Activated CD8-positive, alpha-beta T cell treated with anti-CD3 and anti-CD28 coated beads for 36 hours (primary cell): ENCODE results near the gene ATG4C. TPM values are rescaled to one million over a fixed set of nuclear protein-coding genes. Genes with fewer than 3 reads are reported as not detected.
"Not testable (repeated sequence)": the region's sequence is repeated elsewhere in the genome, so short reads cannot be mapped to it uniquely, and the experiment has no call there.

Experiments used
- ATAC-seq: fragments of 200-7000 bp; cut with Tn5 transposase; one replicate; pipeline ENCODE4 v1.10.0; 2021; ENCODE audit warnings: mild to moderate bottlenecking, moderate library complexity
- CTCF ChIA-PET: fragments of 350-600 bp; sonication (Branson Sonifier 250); formaldehyde crosslinking; loops from one replicate; lab custom pipeline; 2021; ENCODE audit warnings: antibody characterized with exemption; lab: Charles Lee
- POLR2A ChIA-PET: fragments of 350-600 bp; sonication (Branson Sonifier 250); formaldehyde crosslinking; loops from one replicate; lab custom pipeline; 2021; ENCODE audit warnings: antibody characterized with exemption; lab: Charles Lee
- DNase-seq: peaks from one replicate; pipeline ENCODE4 v3.0.0-alpha.2; 2020
- H3K27ac Mint-ChIP-seq: one replicate; pipeline ENCODE4 v1.8.0; 2021; ENCODE audit warnings: mild to moderate bottlenecking, mixed read lengths
- H3K27me3 Mint-ChIP-seq: one replicate; pipeline ENCODE4 v1.8.0; 2021; ENCODE audit warnings: mixed read lengths
- H3K36me3 Mint-ChIP-seq: one replicate; pipeline ENCODE4 v1.8.0; 2021; ENCODE audit warnings: low read depth, mixed read lengths
- H3K4me1 Mint-ChIP-seq: one replicate; pipeline ENCODE4 v1.8.0; 2021; ENCODE audit warnings: low read depth, mixed read lengths
- H3K4me3 Mint-ChIP-seq: one replicate; pipeline ENCODE4 v1.8.0; 2021; ENCODE audit warnings: mild to moderate bottlenecking, moderate library complexity, mixed read lengths
- H3K9me3 Mint-ChIP-seq: one replicate; pipeline ENCODE4 v1.8.0; 2021; ENCODE audit warnings: mixed read lengths
- intact Hi-C: fragments of 100-400 bp; cut with micrococcal nuclease; formaldehyde crosslinking; loops from one replicate; pipeline ENCODE4 v1.10.0; 2022
- total RNA-seq, 2 experiments: library from RNA; stranded (reverse); gene quantifications; one replicate each; pipeline ENCODE4 v1.2.3, GENCODE V29; 2021
- TF ChIP-seq, protein P1 (sequence below): fragments of 200-600 bp; IDR thresholded peaks from one replicate; pipeline ENCODE4 v1.8.0; 2022; ENCODE audit warnings: antibody characterized with exemption, mild to moderate bottlenecking

Gene ATG4C
- total RNA-seq, 2 experiments from 2014 or later = 13.7 to 15.5 TPM

GRCh38 chr1:62774971-62775595, 8.8 kb upstream of the ATG4C start:
- TF ChIP-seq, protein P1, sequence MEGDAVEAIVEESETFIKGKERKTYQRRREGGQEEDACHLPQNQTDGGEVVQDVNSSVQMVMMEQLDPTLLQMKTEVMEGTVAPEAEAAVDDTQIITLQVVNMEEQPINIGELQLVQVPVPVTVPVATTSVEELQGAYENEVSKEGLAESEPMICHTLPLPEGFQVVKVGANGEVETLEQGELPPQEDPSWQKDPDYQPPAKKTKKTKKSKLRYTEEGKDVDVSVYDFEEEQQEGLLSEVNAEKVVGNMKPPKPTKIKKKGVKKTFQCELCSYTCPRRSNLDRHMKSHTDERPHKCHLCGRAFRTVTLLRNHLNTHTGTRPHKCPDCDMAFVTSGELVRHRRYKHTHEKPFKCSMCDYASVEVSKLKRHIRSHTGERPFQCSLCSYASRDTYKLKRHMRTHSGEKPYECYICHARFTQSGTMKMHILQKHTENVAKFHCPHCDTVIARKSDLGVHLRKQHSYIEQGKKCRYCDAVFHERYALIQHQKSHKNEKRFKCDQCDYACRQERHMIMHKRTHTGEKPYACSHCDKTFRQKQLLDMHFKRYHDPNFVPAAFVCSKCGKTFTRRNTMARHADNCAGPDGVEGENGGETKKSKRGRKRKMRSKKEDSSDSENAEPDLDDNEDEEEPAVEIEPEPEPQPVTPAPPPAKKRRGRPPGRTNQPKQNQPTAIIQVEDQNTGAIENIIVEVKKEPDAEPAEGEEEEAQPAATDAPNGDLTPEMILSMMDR = no peak
- H3K4me1 Mint-ChIP-seq = no peaks in the 10 kb centered on the region
- H3K36me3 Mint-ChIP-seq = no peaks in the 10 kb centered on the region
- intact Hi-C loops = no loop called here
- ChIA-PET POLR2A (interaction anchor here (0.6 kb wide), 1 partner anchor 212 kb away, joined by 3 read pairs; no protein-coding TSS in a partner anchor), CTCF (no interaction called here)
- H3K4me3 Mint-ChIP-seq = no peak overlapping the region
- ATAC-seq = peak; percentile 47
- no peak for DNase-seq
- peaks cover 13% of the 10 kb centered on the region for H3K27me3 Mint-ChIP-seq
- H3K9me3 Mint-ChIP-seq = peaks cover 11% of the 10 kb centered on the region
- H3K27ac Mint-ChIP-seq = no peak overlapping the region

DNA sequence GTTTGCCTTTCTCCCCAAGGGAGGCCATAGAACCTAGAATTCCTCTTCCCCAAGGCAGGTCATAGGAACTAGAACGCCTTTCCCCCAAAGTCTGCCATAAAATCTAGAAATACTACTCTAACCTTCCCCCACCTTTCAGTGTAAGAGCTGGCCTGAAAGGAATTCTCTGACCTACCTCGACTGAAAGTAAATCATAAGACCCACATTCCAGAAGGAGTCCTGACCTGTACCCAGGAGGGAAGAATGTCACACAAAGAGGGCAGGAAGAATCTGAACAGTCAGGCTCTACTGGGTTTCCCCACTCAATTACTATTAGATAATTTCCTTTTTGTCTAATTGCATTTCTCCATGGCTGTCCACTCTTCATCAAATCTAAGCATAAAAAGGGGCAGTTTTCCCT, 5.7 kb upstream of the ATG4C start:
- intact Hi-C loops = no loop called here
- H3K4me3 Mint-ChIP-seq = no peak overlapping the region

DNA sequence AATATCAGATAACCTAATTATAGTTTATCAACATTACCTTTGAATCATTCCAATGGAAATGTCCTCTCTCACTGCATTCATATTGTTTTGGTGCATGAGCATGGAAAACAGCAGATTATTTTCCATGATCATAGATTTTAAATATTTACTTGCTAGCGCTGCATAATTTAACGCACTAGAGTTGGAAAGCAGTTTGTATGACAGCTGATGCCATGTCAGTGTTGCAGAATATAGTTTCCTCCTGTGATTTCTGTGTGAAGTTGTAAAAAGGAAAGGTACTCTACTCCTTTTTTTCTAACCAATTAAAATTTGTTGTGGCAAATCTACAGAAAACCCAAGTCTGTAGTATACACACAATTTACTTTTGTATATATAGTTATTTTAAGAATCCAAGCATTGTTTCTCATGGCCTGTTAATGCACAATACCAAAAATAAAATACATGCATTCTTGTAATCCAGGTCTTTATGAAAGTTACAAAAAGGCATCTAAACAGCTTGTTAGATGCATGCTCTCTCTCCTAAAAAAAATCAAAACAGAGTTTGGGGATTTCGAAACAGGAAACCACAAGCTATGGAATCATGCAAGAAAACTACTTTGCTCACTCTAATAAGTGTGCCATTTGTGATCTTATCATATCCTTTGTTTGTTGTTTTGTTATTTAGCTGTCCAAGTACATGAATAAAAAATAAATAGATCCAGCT, 1.9 kb upstream of the ATG4C start:
- ATAC-seq = no peak
- TF ChIP-seq, protein P1 = no peak
- peaks cover 10% of the 10 kb centered on the region for H3K27me3 Mint-ChIP-seq
- ChIA-PET CTCF (interaction anchor here (0.9 kb wide), 1 partner anchor 10 kb away, joined by 3 read pairs; no protein-coding TSS in a partner anchor), POLR2A (interaction anchor here (0.6 to 1.0 kb wide), 3 partner anchors 16 to 1889 kb away, joined by 3 read pairs; no protein-coding TSS in a partner anchor)
- no peak overlapping the region for H3K4me3 Mint-ChIP-seq
- H3K36me3 Mint-ChIP-seq = no peaks in the 10 kb centered on the region
- intact Hi-C loops = no loop called here
- no peaks in the 10 kb centered on the region for H3K9me3 Mint-ChIP-seq
- peaks cover 9% of the 10 kb centered on the region for H3K4me1 Mint-ChIP-seq
- DNase-seq = no peak
- H3K27ac Mint-ChIP-seq = no peak overlapping the region

More for the DNA sequence above, 5.7 kb upstream of the ATG4C start:
- DNase-seq (no peak), ATAC-seq (no peak)
- CTCF ChIA-PET = no interaction called here
- Mint-ChIP-seq H3K27me3 (peaks cover 10% of the 10 kb centered on the region), H3K36me3 (no peaks in the 10 kb centered on the region), H3K27ac (no peak overlapping the region), H3K9me3 (peaks cover 1% of the 10 kb centered on the region), H3K4me1 (no peaks in the 10 kb centered on the region)
- TF ChIP-seq, protein P1 = no peak
- POLR2A ChIA-PET = no interaction called here

DNA sequence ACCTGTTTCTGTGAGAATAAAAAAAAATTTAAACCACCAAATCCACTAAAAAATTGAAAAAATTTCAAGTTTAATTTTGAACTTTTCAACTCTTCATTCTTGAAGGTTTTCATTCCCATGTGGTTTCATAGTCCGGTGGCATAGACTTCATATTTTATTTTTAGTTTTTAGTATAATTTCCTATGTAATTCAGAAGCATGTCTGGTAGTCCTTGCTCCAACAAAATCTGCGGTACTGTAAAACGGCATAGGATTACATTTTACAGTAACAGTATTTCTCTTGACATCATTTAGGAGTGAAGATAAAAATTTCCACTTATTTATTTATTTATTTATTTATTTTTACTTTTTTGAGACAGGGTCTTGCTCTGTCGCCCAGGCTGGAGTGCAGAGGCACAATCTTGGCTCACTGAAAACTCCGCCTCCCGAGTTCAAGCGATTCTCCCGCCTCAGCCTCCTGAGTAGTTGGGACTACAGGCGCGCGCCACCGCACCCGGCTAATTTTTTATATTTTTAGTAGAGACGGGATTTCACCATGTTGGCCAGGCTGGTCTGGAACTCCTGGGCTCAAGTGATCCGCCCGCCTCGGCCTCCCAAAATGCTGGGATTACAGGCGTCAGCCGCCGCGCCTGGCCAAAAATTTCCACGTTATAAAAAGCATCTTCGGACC, 1.3 kb upstream of the ATG4C start:
- H3K27ac Mint-ChIP-seq, DNase-seq, H3K27me3 Mint-ChIP-seq, ATAC-seq, CTCF ChIA-PET, H3K9me3 Mint-ChIP-seq, POLR2A ChIA-PET, H3K36me3 Mint-ChIP-seq, H3K4me3 Mint-ChIP-seq, intact Hi-C loops: not testable (repeated sequence)
- peaks cover 10% of the 10 kb centered on the region for H3K4me1 Mint-ChIP-seq

GRCh38 chr1:62784509-62785365, 805 bp downstream of the ATG4C start:
- intact Hi-C loops = loop anchor here (2.0 kb wide), 1 partner anchor 348 kb away; the partner anchor contains the start of gene USP1
- peaks cover 3% of the 10 kb centered on the region for H3K27me3 Mint-ChIP-seq
- H3K9me3 Mint-ChIP-seq = no peaks in the 10 kb centered on the region
- DNase-seq = peak; percentile 44
- no peak overlapping the region for H3K27ac Mint-ChIP-seq
- H3K36me3 Mint-ChIP-seq = no peaks in the 10 kb centered on the region
- ChIA-PET POLR2A (no interaction called here), CTCF (interaction anchor here (1.7 kb wide), 1 partner anchor 10 kb away, joined by 4 read pairs; no protein-coding TSS in a partner anchor)
- peaks cover 18% of the 10 kb centered on the region for H3K4me1 Mint-ChIP-seq
- no peak for ATAC-seq
- TF ChIP-seq, protein P1 = no peak
- H3K4me3 Mint-ChIP-seq = no peak overlapping the region
